ENCODE measurements around the gene ANKRD66.

Gene ANKRD66

DNA sequence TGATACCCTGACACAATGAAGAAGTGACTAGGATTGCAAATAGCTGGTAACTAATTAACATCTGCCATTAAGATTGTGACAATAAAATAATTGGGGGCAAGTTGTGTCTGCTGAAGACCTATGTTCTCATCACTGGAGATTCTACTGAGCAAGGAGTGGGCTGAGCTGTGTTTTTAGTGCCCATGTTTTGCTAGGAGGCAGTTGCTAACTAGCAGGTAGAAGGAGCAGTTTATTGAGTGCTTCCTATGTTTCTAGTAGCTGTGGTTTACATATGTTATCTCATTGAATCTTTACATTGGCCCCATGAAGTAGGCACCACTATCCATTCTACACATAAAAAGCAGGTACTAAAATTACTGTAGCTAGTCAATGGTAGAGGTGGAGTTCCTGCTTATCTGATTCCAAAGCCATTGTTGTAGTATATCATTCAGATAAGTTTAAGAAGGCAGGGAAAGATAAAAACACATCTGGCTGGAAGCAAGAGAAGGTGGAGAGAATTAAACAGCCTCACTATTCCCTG, 43.7 kb downstream of the ANKRD66 start:
- no peak for DNase-seq (ENCODE audit: low read depth)

DNA sequence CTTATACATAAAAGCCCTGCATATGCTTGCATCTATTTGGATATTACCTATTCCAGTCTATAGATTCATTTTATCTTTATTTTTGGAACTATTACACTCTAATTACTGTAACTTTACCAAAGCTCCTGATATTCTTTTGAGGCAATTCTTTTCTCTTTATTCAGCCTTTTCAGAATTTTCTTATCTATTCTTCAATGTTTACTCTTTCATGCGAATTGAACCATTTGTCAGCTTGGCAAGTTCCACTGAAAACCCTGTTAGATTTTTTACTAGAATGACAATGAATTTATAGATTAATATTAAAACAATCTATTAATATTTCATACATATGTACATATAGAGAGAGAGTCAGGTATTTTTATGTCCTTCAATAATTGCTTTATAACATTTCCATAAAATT, 45.9 kb downstream of the ANKRD66 start:
- DNase-seq (ENCODE audit: low read depth) = no peak

DNA sequence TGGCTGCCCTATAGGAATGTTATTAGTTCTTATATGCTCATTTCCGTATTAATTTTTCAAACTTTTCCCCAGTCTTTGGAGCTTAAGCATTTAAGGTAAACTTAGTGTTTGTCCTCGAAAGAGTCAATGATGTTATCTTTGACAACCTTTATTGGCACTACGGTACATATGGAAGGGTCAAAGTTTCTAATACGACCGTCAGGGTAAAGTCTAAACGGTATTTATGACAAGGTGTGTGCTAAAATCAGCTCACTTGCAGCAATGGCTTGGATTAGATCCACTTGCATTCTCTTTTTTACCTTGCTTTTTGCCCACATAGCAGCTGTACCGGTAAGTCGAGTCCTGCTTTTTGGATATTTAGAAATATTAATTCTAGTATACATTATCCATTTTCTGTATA, 46.4 kb downstream of the ANKRD66 start, which contains the start of gene MEP1A:
TSS of gene MEP1A (plus strand) at position 252 of the 400 bp plus-strand sequence. CDS start at position 262, 10 bp downstream.
- no peak for DNase-seq (ENCODE audit: low read depth)

DNA sequence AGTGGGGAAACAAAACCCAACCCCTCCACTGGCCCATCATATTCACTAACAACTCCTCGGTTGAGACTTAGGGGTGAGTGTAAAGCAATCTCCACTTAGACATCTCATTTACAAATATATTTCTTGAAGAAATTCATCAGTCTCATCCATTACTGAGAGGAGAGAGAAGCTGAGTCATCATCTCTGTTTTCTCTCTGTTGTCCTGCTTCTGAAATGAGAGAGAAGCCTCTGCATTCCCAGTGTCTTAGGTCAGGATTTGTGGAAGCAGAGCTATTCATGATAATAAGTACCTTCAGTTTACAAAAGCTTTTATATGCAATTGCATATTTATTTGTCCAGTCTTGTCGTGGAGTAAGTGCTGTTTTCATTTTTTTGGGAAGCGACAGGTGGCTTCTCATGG, 47.3 kb downstream of the ANKRD66 start:
- DNase-seq (ENCODE audit: low read depth) = no peak

DNA sequence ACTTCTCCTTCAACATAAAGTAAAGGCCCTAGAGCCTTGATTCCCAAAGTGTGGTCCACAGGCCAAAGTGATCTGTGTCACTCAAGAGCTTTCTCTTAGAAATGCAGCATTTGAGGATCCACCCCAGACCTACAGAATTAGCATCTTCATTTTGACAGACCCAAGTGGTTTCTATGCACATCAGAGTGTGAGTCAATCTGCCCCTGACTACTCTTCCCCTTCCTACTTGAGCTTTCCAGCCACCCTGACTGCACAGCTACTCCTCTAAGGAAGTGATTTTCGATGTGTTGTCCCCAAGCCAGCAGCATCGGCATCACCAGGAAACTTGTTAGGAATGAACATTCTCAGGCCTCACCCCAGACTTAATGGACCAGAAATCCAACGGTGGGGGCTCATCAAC, 49.1 kb downstream of the ANKRD66 start:
- DNase-seq (ENCODE audit: low read depth) = no peak

DNA sequence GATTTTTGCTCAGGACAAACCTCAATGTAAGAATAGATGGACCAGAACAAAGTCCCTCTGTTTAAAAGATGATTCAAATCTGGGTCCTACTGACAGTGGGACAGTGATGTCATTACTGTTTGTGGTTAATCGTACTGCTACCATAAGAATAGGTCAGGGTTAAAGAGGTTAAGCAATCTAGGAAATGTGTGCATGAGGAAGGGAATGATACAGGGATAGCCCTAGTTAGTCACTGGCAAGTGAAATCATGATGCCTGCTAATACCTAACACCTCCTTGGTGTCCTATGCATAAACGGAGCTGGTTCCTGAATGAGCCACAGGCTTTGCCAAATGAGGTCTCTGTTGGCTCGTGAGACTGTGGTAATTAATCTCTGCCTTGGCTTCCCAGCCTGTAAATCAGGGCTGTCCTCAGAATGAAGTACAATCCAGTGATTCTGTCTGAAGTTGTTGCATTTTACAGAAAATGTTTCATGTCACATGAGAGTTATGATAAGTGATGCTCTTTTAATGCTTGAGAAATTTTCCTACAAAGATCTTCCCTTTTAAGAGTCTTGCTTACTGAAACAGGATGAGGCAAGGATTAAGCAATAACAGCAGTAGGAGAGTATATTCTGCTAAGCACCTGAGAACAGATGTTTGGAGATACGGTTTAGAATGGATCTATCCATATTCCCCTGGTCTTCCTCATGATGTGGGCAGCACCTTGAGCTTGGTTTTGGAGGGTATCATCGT, 50.3 kb downstream of the ANKRD66 start:
- no peak for DNase-seq (ENCODE audit: low read depth)

DNA sequence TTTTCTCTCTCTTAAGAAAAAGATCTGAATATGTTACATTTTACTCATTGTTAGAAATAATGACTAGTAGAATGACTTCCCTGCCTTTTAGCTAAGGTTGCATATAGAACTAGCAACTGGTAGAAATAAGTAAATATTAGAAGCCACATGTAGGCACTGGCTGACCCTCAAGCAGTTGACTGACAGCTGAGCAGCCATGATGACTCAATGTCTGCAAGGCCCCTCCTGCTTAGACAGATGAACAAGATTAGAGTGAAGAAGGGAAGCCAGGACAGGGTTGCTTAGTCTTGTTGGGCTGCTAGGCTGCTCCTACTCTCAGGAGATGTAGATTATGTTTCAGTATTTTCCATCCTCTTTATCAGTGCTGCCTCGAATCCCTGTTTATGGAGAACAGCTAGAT, 52.9 kb downstream of the ANKRD66 start:
- DNase-seq (ENCODE audit: low read depth) = no peak

DNA sequence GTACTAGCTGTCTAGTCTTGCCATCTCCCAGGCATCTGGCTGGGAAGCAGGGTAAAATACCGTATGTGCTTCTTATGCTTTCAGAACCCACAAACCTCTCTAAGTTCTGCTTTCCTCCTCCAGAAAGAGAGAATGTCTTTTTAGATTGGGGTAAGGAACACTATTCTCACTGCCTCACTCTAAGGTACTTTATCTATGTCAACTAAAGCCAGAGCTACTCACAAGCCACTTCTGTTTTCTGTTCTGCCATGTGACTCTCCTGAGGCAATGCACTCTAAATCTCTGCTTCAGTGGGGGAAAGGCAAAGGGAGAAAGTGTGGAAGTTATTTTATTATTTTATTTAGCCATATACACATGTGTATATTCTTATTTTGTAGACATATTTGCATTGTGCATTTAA, 62.1 kb downstream of the ANKRD66 start:
- no peak for DNase-seq (ENCODE audit: low read depth)

Data from stimulated activated CD8-positive, alpha-beta memory T cell treated with anti-CD3 and anti-CD28 coated beads, Interleukin-7, amount 100 ng/mL, for 24 hours (primary cell).